Heart left ventricle (tissue), 13 donors: ENCODE data around the gene SYNPO2.

Experiments
- POLR2A ChIP-seq, 2 donors: fragments of 450-650 bp; IDR thresholded peaks; one replicate each; pipeline ENCODE4 v1.6.1; 2017; ENCODE audit warnings: antibody characterized with exemption in 2 of 2, mild to moderate bottlenecking in 2 of 2, moderate library complexity in 2 of 2
- TF ChIP-seq, protein P1 (sequence below), 12 donors: fragments of 200-600 bp; sonication (generic) in 4 of 12; IDR thresholded peaks; one replicate each; pipeline versions ENCODE4 v1.5.0 to v1.8.0; 2018 to 2022; ENCODE audit warnings: antibody characterized with exemption in 12 of 12, mild to moderate bottlenecking in 5 of 12
- donor health status: ischemic (EF 13 %, LVEDD 7.1; RV severe dilation, severe dysfunction).
- donor health status: DM: no; HTN: yes; CAD: no.
- donor health status: DM: no; HTN: no; CAD: no.
- donor health status: ischemic (EF 25% LVEDD 6.9; RV normal size, moderate dysfunction).
- donor health status: ischemic (EF 25% LVEDD 5.7; RV mildly dilated, moderate dysfunction).
- donor health status: ischemic (EF 35%, LVEDD 5.7; RV mildly dilated, moderate dysfunction).
- donor health status: nonischemic (EF 11% LVEDD 7.7; RV severe dilation, severe dysfunction).
- donor health status: DM: yes; HTN: yes; CAD: no.
- donor health status: PGD.
- donor health status: ischemic (EF 29% LVEDD 5.4; RV normal size, mild dysfunction).
- donor health status: nonischemic (EF 23%, LVEDD 6.1; RV moderate dilation, normal function).

DNA sequence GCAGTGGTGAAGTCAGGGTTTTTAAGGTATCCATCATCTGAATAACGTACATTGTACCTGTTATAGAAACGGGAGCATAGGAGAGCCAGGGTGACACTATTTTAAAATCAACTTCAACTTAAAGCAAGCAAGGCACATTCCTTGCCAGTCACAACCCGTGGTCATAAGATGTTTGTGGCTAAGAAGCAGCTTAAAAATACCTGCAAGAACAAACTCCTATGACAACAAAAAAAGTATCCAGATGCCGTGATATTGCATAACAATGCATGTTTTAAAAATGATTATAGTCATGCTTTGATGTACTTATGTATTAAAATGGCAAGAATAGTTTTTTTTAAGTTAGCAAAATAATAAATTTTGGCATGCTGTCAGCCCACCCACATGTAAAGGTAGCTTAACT, 16.5 kb upstream of the SYNPO2 start:
- TF ChIP-seq, protein P1, sequence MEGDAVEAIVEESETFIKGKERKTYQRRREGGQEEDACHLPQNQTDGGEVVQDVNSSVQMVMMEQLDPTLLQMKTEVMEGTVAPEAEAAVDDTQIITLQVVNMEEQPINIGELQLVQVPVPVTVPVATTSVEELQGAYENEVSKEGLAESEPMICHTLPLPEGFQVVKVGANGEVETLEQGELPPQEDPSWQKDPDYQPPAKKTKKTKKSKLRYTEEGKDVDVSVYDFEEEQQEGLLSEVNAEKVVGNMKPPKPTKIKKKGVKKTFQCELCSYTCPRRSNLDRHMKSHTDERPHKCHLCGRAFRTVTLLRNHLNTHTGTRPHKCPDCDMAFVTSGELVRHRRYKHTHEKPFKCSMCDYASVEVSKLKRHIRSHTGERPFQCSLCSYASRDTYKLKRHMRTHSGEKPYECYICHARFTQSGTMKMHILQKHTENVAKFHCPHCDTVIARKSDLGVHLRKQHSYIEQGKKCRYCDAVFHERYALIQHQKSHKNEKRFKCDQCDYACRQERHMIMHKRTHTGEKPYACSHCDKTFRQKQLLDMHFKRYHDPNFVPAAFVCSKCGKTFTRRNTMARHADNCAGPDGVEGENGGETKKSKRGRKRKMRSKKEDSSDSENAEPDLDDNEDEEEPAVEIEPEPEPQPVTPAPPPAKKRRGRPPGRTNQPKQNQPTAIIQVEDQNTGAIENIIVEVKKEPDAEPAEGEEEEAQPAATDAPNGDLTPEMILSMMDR (IDR thresholded peaks at IDR 0.05): no peak
- TF ChIP-seq POLR2A (IDR thresholded peaks at IDR 0.05): no peak
